ENCODE results near the gene KRT7.

- TF ChIP-seq POLR2A (IDR thresholded peaks at IDR 0.05; ENCODE audit: low read length) (peak; percentile 41), GATA1 (IDR thresholded peaks at IDR 0.05; ENCODE audit: low read depth, low read length) (no peak)
Measured at GRCh38 chr12:52195065-52195730, 37.8 kb upstream of the KRT7 start.
